HG02588 (cell line): ENCODE measurements around the gene TIMM13.
"Not testable (repeated sequence)": the region's sequence is repeated elsewhere in the genome, so short reads cannot be mapped to it uniquely, and the experiment has no call there.

Source experiments
- ATAC-seq: cut with Tn5 transposase; IDR thresholded peaks from one replicate; pipeline ENCODE4 v1.9.1; 2021; ENCODE audit warnings: mild to moderate bottlenecking, moderate library complexity; ENCODE audit not compliant: unreplicated experiment

TIMM13 gene

GRCh38 chr19:2416321-2417097, 10.9 kb downstream of the TIMM13 start:
- no peak for ATAC-seq

DNA sequence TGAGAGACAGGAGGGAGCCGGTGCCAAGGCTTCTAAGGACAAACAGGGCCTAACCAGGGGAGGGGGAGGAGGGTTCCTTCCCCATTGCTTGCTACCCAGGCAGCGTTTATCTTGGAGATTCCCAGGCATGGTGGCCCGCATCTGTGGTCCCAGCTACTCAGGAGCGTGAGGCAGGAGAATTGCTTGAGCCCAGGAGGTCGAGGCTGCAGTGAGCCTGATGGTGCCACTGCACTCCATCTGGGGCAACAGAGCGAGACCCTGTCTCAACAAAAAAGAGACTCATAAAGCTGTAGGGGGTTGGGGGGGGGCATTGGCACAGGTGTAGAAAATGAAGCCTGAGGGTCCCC, 11.4 kb downstream of the TIMM13 start:
- ATAC-seq: no peak

DNA sequence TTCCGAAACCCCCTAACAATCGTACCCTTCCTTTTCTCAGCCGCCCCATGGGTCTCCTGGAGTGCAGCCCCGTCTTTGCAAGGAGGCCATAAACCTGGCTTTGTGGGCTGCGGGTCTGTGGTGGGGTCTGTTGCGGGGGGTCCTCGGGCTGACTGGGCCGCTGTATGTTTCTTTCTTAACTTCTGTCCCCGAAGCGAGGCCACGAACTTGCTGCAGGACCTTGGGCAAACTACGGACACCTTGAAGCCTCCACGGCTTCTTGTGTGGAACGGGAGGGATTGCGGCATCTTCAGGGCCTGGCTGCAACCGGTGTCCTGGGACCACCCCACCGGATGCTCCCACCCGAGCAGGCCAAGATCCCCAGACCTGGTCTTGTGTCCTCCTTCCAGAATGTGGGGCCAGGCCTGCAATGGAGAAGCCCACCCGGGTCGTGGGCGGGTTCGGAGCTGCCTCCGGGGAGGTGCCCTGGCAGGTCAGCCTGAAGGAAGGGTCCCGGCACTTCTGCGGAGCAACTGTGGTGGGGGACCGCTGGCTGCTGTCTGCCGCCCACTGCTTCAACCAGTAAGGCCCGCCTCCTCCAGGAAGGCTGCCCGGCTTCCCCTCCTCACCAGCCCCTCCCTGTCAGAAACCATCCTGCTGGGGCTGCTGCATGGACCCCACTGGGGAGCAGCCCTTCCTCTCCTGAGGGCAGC, 12.0 kb downstream of the TIMM13 start:
- no peak for ATAC-seq

DNA sequence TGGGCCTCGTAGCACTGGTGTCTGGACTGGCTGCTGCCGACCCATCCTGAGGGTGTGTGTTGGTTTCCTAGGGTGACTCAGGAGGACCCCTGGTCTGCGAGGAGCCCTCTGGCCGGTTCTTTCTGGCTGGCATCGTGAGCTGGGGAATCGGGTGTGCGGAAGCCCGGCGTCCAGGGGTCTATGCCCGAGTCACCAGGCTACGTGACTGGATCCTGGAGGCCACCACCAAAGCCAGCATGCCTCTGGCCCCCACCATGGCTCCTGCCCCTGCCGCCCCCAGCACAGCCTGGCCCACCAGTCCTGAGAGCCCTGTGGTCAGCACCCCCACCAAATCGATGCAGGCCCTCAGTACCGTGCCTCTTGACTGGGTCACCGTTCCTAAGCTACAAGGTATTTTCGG, 13.8 kb downstream of the TIMM13 start:
- no peak for ATAC-seq

GRCh38 chr19:2413159-2413558, 14.2 kb downstream of the TIMM13 start:
- no peak for ATAC-seq

GRCh38 chr19:2412449-2412848, 14.9 kb downstream of the TIMM13 start:
- no peak for ATAC-seq

GRCh38 chr19:2411709-2412108, 15.7 kb downstream of the TIMM13 start:
- no peak for ATAC-seq

- ATAC-seq: no peak
Measured at GRCh38 chr19:2410023-2410422, 17.4 kb downstream of the TIMM13 start.

GRCh38 chr19:2409352-2409912, 18.0 kb downstream of the TIMM13 start:
- no peak for ATAC-seq

- no peak for ATAC-seq
Measured at GRCh38 chr19:2408247-2408646, 19.1 kb downstream of the TIMM13 start.

- no peak for ATAC-seq
Measured at GRCh38 chr19:2399582-2399981, 27.8 kb downstream of the TIMM13 start.

DNA sequence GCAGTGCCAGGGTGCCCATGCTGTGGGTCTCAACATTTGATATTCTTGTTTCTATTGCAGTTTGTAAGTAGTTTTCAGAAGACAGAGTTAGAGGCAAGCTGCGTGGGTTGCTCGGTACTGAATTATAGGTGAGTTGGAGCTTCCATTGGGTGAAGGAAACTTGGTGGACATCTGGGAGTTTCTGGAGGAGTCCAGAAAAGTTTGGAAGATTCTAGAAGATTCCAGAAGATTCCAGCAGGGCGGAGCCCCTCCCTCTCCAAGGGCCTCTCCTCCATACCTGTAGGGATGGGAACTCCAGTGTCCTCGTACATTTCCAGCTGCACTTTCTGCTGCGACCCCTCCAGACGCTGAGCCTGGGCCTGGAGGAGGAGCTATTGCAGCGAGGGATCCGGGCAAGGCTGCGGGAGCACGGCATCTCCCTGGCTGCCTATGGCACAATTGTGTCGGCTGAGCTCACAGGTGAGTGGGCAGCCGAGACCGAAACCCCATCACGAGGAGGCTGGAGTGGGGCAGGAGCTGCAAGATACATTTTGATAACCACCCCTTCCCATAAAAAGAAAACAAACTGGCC, 28.6 kb downstream of the TIMM13 start:
- no peak for ATAC-seq

- ATAC-seq: not testable (repeated sequence)
Measured at GRCh38 chr19:2397173-2397572, 30.2 kb downstream of the TIMM13 start.

DNA sequence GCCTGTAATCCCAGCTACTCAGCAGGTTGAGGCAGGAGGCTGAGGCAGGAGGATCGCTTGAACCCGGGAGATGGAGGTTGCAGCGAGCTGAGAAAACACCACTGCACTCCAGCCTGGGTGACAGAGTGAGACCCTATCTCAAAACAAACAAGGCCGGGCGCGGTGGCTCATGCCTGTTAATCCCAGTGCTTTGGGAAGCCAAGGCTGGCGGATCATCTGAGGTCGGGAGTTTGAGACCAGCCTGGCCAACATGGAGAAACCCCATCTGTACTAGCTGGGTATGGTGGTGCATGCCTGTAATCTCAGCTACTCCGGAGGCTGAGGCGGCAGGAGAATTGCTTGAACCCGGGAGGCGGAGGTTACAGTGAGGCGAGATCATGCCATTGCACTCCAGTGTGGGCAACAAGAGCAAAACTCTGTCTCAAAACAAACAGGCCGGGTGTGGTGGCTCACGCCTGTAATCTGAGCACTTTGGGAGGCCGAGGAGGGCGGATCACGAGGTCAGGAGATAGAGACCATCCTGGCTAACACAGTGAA, 32.0 kb downstream of the TIMM13 start:
- ATAC-seq: not testable (repeated sequence)

GRCh38 chr19:2394442-2395292, 32.7 kb downstream of the TIMM13 start:
- ATAC-seq: no peak

DNA sequence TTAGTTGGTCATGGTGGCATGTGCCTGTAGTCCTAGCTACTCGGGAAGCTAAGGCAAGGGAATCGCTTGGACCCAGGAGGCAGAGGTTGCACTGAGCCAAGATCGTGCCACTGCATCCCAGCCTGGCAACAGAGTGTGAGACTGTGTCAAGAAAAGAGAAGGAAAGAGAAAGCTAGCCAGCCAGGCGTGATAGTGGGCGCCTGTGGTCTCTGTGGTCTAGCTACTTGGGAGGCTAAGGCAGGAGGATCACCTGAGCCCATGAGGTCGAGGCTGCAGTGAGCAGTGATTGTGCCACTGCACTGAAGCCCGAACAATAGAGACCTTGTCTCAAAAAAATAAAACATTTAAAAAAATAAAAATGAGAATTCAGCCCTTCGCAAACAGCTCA, 33.3 kb downstream of the TIMM13 start:
- ATAC-seq: no peak

DNA sequence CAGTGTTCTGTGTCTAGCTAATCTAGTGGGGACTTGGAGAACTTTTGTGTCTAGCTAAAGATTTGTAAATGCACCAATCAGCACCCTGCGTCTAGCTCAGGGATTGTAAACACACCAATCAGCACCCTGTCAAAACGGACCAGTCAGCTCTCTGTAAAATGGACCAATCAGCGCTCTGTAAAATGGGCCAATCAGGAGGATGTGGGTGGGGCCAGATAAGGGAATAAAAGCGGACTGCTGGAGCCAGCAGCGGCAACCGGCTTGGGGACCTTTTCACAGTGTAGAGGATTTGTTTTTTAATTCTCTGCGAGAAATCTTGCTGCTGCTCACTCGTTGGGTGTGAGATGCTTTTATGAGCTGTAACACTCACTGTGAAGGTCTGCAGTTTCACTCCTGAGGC, 34.5 kb downstream of the TIMM13 start:
- not testable (repeated sequence) for ATAC-seq

GRCh38 chr19:2392366-2392765, 35.0 kb downstream of the TIMM13 start:
- no peak for ATAC-seq

DNA sequence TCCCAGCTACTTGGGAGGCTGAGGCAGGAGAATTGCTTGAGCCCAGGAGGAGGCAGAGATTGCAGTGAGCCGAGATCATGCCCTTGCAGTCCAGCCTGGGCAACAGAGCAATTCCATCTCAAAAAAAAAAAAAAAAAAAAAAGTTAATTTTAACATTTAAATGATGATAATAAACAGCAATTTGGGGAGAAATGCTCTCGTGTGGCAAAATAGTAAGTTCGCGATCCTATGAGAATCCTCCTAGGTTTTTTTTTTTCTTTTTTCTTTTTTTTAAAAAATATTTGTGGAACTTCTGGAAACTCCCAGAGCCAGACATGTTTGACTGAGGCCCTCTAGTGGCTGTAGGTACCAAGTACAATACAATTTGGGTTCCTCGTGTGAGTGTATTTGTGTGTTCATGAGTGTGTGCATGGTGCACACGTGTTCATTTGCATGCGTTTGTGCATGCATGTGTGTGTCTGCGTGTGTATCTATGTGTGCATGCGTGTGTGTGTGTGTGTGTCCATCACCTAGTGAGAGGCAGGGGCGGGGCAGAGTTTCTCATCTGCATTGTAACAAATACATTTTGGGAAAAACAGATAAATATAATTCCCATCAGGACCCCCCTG, 36.2 kb downstream of the TIMM13 start:
- ATAC-seq: no peak

DNA sequence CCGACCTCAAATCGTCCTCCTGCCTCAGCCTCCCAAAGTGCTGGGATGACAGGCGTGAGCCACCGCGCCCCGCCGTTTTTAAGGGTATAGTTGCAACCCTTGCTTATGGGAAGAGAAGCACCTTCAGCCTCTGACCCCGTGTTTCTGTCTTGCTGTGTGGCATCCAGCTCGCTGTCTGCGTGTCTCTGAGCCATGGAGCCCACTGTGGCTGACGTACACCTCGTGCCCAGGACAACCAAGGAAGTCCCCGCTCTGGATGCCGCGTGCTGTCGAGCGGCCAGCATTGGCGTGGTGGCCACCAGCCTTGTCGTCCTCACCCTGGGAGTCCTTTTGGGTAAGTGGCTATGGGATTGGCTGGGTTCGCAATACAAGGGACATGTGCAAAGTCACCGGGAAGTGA, 37.8 kb downstream of the TIMM13 start:
- no peak for ATAC-seq
